Thyroid gland (tissue), 4 donors: ENCODE data around the gene TMEM94. TPM values are rescaled to one million over a fixed set of nuclear protein-coding genes. Genes with fewer than 3 reads are reported as not detected.
A peak's percentile ranks its signal among the peaks of the same experiment; 100 is the strongest.

ENCODE experiments used
- DNase-seq, 2 donors: peaks; one replicate each; pipeline ENCODE4 v3.0.0-alpha.2; 2019
- H3K27ac ChIP-seq, 3 donors: fragments of 200-600 bp; sonication (generic); 1 replicate in 2 of 3; 2 replicates in 1 of 3; pipeline ENCODE4 v1.5.1; 2016 to 2019; ENCODE audit warnings: mild to moderate bottlenecking in 1 of 3, moderate library complexity in 1 of 3
- H3K27me3 ChIP-seq: fragments of 200-600 bp; sonication (generic); one replicate; pipeline ENCODE4 v1.5.1; 2019
- H3K36me3 ChIP-seq, 2 donors: fragments of 200-600 bp; sonication (generic); one replicate each; pipeline ENCODE4 v1.5.1; 2016 to 2019
- H3K4me1 ChIP-seq, 2 donors: fragments of 200-600 bp; sonication (generic); one replicate each; pipeline ENCODE4 v1.5.1; 2017 to 2019
- H3K4me3 ChIP-seq, 3 donors: fragments of 200-600 bp; sonication (generic); replicated peaks in 1 of 3; 1 replicate in 2 of 3; 2 replicates in 1 of 3; pipeline ENCODE4 v1.5.1; 2016; ENCODE audit warnings: mild to moderate bottlenecking in 1 of 3
- H3K9me3 ChIP-seq: fragments of 200-600 bp; sonication (generic); one replicate; pipeline ENCODE4 v1.5.1; 2017
- CTCF ChIP-seq, 6 experiments: fragments of 200-600 bp in 3 of 6; fragments of 450-650 bp in 3 of 6; sonication (generic) in 3 of 6; IDR thresholded peaks; one replicate each; pipeline ENCODE4 v1.5.1; 2016 to 2019; ENCODE audit warnings: antibody characterized with exemption in 6 of 6, mild to moderate bottlenecking in 2 of 6, inconsistent platforms in 1 of 6, moderate library complexity in 1 of 6
- POLR2A ChIP-seq, 2 donors: fragments of 450-650 bp; IDR thresholded peaks; one replicate each; pipeline ENCODE4 v1.6.1; 2017; ENCODE audit warnings: antibody characterized with exemption in 2 of 2, mild to moderate bottlenecking in 2 of 2, moderate library complexity in 1 of 2
- WGBS, 2 donors: methylation state at CpG; one replicate each; pipeline ENCODE4 v1.1.5; 2017; 5-methylcytosine and 5-hydroxymethylcytosine counted together
- intact Hi-C: fragments of 100-400 bp; cut with DNase I; formaldehyde crosslinking; loops from one replicate; pipeline ENCODE4 v1.15.1; 2023
- total RNA-seq, 4 donors: library from RNA; depleted of rRNA; stranded (reverse); fragments of >200 nt; gene quantifications; one replicate each; pipeline ENCODE4 v1.2.3, GENCODE V29; 2016

TMEM94 gene
- 100 to 1,000 TPM in 1 of 4 donors, 10 to 100 TPM in 3; 52.1 to 116 (median 92.7) TPM for total RNA-seq

- intact Hi-C loops: no loop called here
- peak within 1 kb of the TSS; percentile 78 to 83 (median 82) for H3K27ac ChIP-seq
- no peaks in the 10 kb centered on the region for H3K36me3 ChIP-seq
- H3K9me3 ChIP-seq: no peaks in the 10 kb centered on the region
- peak within 1 kb of the TSS; percentile 59 to 88 (median 87) for H3K4me3 ChIP-seq
- H3K27me3 ChIP-seq: no peaks in the 10 kb centered on the region
- TF ChIP-seq CTCF (IDR thresholded peaks at IDR 0.05) (no peak), POLR2A (IDR thresholded peaks at IDR 0.05) (peak in 1 of 2 donors; percentile 72)
- 0 to 2% methylated on average over 19 to 26 of the region's 33 CpGs for WGBS, 2 donors
- H3K4me1 ChIP-seq: peaks cover 7 to 31% of the 10 kb centered on the region in 2 donors
- peak; percentile 95 to 96 for DNase-seq
Measured at GRCh38 chr17:75456417-75457046, at the start of gene TMEM94. Gene TMEM94 (plus strand): TSS chr17:75456635. CDS start chr17:75471906, 15,271 bp downstream.

- WGBS, 2 donors: 89 to 91% methylated on average over 2 of the region's 2 CpGs
- intact Hi-C loops: no loop called here
Measured at GRCh38 chr17:75407655-75408352, 48.6 kb upstream of the TMEM94 start.

GRCh38 chr17:75410141-75410540 is 46.3 kb upstream of the TMEM94 start:
- intact Hi-C loops: loop anchor here (5.0 kb wide), 1 partner anchor 88 kb away; no protein-coding TSS in a partner anchor
- H3K27me3 ChIP-seq: no peaks in the 10 kb centered on the region
- no peaks in the 10 kb centered on the region for H3K4me1 ChIP-seq
- no peaks in the 10 kb centered on the region for H3K9me3 ChIP-seq
- DNase-seq: no peak
- no peak overlapping the region for H3K4me3 ChIP-seq
- H3K36me3 ChIP-seq: no peaks in the 10 kb centered on the region
- WGBS, 2 donors: 67 to 70% methylated on average over 4 of the region's 4 CpGs
- H3K27ac ChIP-seq: no peak overlapping the region
- TF ChIP-seq POLR2A (IDR thresholded peaks at IDR 0.05) (no peak), CTCF (IDR thresholded peaks at IDR 0.05) (no peak)

More at GRCh38 chr17:75407655-75408352, 48.6 kb upstream of the TMEM94 start:
- TF ChIP-seq CTCF (IDR thresholded peaks at IDR 0.05) (no peak), POLR2A (IDR thresholded peaks at IDR 0.05) (no peak)
- H3K4me3 ChIP-seq: no peak overlapping the region
- no peaks in the 10 kb centered on the region for H3K36me3 ChIP-seq
- peaks cover 6 to 11% of the 10 kb centered on the region in 2 donors for H3K4me1 ChIP-seq
- H3K27ac ChIP-seq: no peak overlapping the region
- DNase-seq: no peak
- no peaks in the 10 kb centered on the region for H3K27me3 ChIP-seq
- no peaks in the 10 kb centered on the region for H3K9me3 ChIP-seq

GRCh38 chr17:75411328-75412067 is 44.9 kb upstream of the TMEM94 start:
- no peak for DNase-seq
- H3K27ac ChIP-seq: no peak overlapping the region
- H3K4me3 ChIP-seq: no peak overlapping the region
- no peaks in the 10 kb centered on the region for H3K36me3 ChIP-seq
- WGBS, 2 donors: 87 to 89% methylated on average over 5 of the region's 5 CpGs
- H3K27me3 ChIP-seq: no peaks in the 10 kb centered on the region
- TF ChIP-seq POLR2A (IDR thresholded peaks at IDR 0.05) (no peak), CTCF (IDR thresholded peaks at IDR 0.05) (no peak)
- intact Hi-C loops: loop anchor here (5.0 kb wide), 1 partner anchor 89 kb away; no protein-coding TSS in a partner anchor
- peaks cover 0 to 6% of the 10 kb centered on the region in 2 donors for H3K4me1 ChIP-seq
- no peaks in the 10 kb centered on the region for H3K9me3 ChIP-seq
